HEK293 (cell line): ENCODE results near the gene GPBP1.

ENCODE experiments used
- HIC1 ChIP-seq: fragments of 450-650 bp; formaldehyde crosslinking; IDR thresholded peaks from 2 replicates; pipeline ENCODE4 v1.5.1; 2016; ENCODE audit warnings: missing biosample characterization, missing genetic modification characterization
- PRDM1 ChIP-seq: fragments of 450-650 bp; formaldehyde crosslinking; IDR thresholded peaks from 2 replicates; pipeline ENCODE4; 2016; ENCODE audit warnings: missing biosample characterization, missing genetic modification characterization
- PRDM10 ChIP-seq: fragments of 450-650 bp; formaldehyde crosslinking; IDR thresholded peaks from 2 replicates; pipeline ENCODE4 v1.5.1; 2016; ENCODE audit warnings: missing biosample characterization, missing genetic modification characterization
- RBAK ChIP-seq: fragments of 450-650 bp; formaldehyde crosslinking; IDR thresholded peaks from 2 replicates; pipeline ENCODE4 v1.5.1; 2016; ENCODE audit warnings: missing biosample characterization, missing genetic modification characterization
- WT1 ChIP-seq: fragments of 450-650 bp; formaldehyde crosslinking; IDR thresholded peaks from 2 replicates; pipeline ENCODE4 v1.5.1; 2016; ENCODE audit warnings: missing biosample characterization, missing genetic modification characterization
- ZBTB20 ChIP-seq: fragments of 450-650 bp; formaldehyde crosslinking; IDR thresholded peaks from 2 replicates; pipeline ENCODE4 v1.5.1; 2016; ENCODE audit warnings: missing biosample characterization, missing genetic modification characterization
- ZBTB6 ChIP-seq: fragments of 450-650 bp; formaldehyde crosslinking; IDR thresholded peaks from 2 replicates; pipeline ENCODE4 v1.5.1; 2017; ENCODE audit warnings: missing biosample characterization, missing genetic modification characterization
- ZNF114 ChIP-seq: fragments of 450-650 bp; formaldehyde crosslinking; IDR thresholded peaks from 2 replicates; pipeline ENCODE4 v1.5.0; 2017; ENCODE audit warnings: missing biosample characterization, missing genetic modification characterization
- ZNF175 ChIP-seq: fragments of 450-650 bp; formaldehyde crosslinking; IDR thresholded peaks from 2 replicates; pipeline ENCODE4 v1.5.1; 2016; ENCODE audit warnings: missing biosample characterization, missing genetic modification characterization
- ZNF202 ChIP-seq: fragments of 450-650 bp; formaldehyde crosslinking; IDR thresholded peaks from 2 replicates; pipeline ENCODE4 v1.5.1; 2016; ENCODE audit warnings: missing biosample characterization, missing genetic modification characterization, borderline replicate concordance
- ZNF335 ChIP-seq: fragments of 450-650 bp; formaldehyde crosslinking; conservative IDR thresholded peaks from 2 replicates; pipeline ENCODE4 v1.5.1; 2016; ENCODE audit warnings: missing biosample characterization, missing genetic modification characterization
- ZNF341 ChIP-seq: fragments of 450-650 bp; formaldehyde crosslinking; IDR thresholded peaks from 2 replicates; pipeline ENCODE4; 2016; ENCODE audit warnings: low read depth, missing biosample characterization, missing genetic modification characterization
- ZNF354C ChIP-seq: fragments of 450-650 bp; formaldehyde crosslinking; IDR thresholded peaks from 2 replicates; pipeline ENCODE4 v1.5.1; 2016; ENCODE audit warnings: missing biosample characterization, missing genetic modification characterization, low read depth, borderline replicate concordance
- ZNF449 ChIP-seq: fragments of 450-650 bp; formaldehyde crosslinking; IDR thresholded peaks from 2 replicates; pipeline ENCODE4 v1.5.1; 2017; ENCODE audit warnings: missing biosample characterization, mild to moderate bottlenecking, missing genetic modification characterization, moderate library complexity
- ZNF600 ChIP-seq: fragments of 450-650 bp; formaldehyde crosslinking; IDR thresholded peaks from 2 replicates; pipeline ENCODE4 v1.5.1; 2016; ENCODE audit warnings: missing biosample characterization, missing genetic modification characterization
- ZNF626 ChIP-seq: fragments of 450-650 bp; sonication (Bioruptor Pico); formaldehyde crosslinking; IDR thresholded peaks from 2 replicates; pipeline ENCODE4 v1.5.1; 2018; ENCODE audit warnings: missing biosample characterization, missing genetic modification characterization, inconsistent platforms
- ZNF792 ChIP-seq: fragments of 450-650 bp; formaldehyde crosslinking; IDR thresholded peaks from 2 replicates; pipeline ENCODE4 v1.5.1; 2016; ENCODE audit warnings: missing biosample characterization, missing genetic modification characterization

The GPBP1 gene

GRCh38 chr5:57172466-57173318 is 1.2 kb upstream of the GPBP1 start (continued):
- TF ChIP-seq ZNF600 (tag by site-specific recombination) (peak; percentile 86; the same call in 1 of the 2 replicates), ZBTB6 (tag by site-specific recombination) (no peak), ZNF354C (tag by site-specific recombination) (no peak), ZNF341 (peak; percentile 71), HIC1 (tag by site-specific recombination) (peak; percentile 66; the same call in 1 of the 2 replicates), ZNF202 (tag by site-specific recombination) (no peak), PRDM10 (tag by site-specific recombination) (peak; percentile 92), PRDM1 (peak; percentile 55; the same call in 1 of the 2 replicates), RBAK (tag by site-specific recombination) (no peak), ZNF335 (tag by site-specific recombination) (peak; percentile 73), ZNF114 (no peak), ZNF792 (no peak), ZNF175 (tag by site-specific recombination) (no peak), WT1 (no peak), ZNF626 (no peak), ZBTB20 (tag by site-specific recombination) (peak; percentile 34), ZNF449 (peak; percentile 80)
